Panc1 (cell line): Measurements from ENCODE around the gene KCNA3. TPM values are rescaled to one million over a fixed set of nuclear protein-coding genes. Genes with fewer than 3 reads are reported as not detected.

Experiments
- ATAC-seq: fragments of 200-7000 bp; cut with Tn5 transposase; 2 replicates; pipeline ENCODE4 v1.9.1; 2020; ENCODE audit warnings: mild to moderate bottlenecking, moderate library complexity
- BruUV-seq: library from RNA; stranded (reverse); fragments of 400-500 nt; replicated peaks from 2 replicates; lab custom pipeline; 2021; lab: Mats Ljungman, UMichigan
- CTCF ChIA-PET: fragments of 300-600 bp; sonication (Branson Sonifier 250); formaldehyde crosslinking; loops from one replicate; lab custom pipeline; 2022; ENCODE audit warnings: antibody characterized with exemption; lab: Charles Lee
- POLR2A ChIA-PET: fragments of 300-600 bp; sonication (Branson Sonifier 250); formaldehyde crosslinking; loops from one replicate; lab custom pipeline; 2022; ENCODE audit warnings: antibody characterized with exemption; lab: Charles Lee
- DNase-seq: peaks from one replicate; pipeline ENCODE4 v3.0.0-alpha.2; 2010; ENCODE audit warnings: low read depth, low spot score
- H3K27ac ChIP-seq: 2 replicates; pipeline ENCODE4 v1.5.1; 2011; ENCODE audit warnings: mild to moderate bottlenecking, low read length, inconsistent platforms
- H3K27me3 ChIP-seq: fragments of 200-500 bp; sonication (Bioruptor generic); 2 replicates; pipeline ENCODE4 v1.6.0; 2014; ENCODE audit warnings: low read length, inconsistent platforms; ENCODE audit not compliant: control insufficient read depth, insufficient read depth
- H3K36me3 ChIP-seq: fragments of 200-500 bp; sonication (Bioruptor generic); 2 replicates; pipeline ENCODE4 v1.5.1; 2014; ENCODE audit warnings: inconsistent platforms, mild to moderate bottlenecking, low read length, moderate library complexity; ENCODE audit not compliant: control insufficient read depth, insufficient read depth
- H3K4me1 ChIP-seq: 2 replicates; pipeline ENCODE4 v1.5.1; 2011; ENCODE audit warnings: inconsistent platforms, mild to moderate bottlenecking, low read length, moderate library complexity; ENCODE audit not compliant: control insufficient read depth, insufficient read depth
- H3K4me3 ChIP-seq, 2 experiments: 2 replicates each; pipeline ENCODE4 v1.5.1; 2011 to 2012; ENCODE audit warnings: low read depth in 2 of 2, low read length in 2 of 2, mild to moderate bottlenecking in 2 of 2, inconsistent platforms in 1 of 2, moderate library complexity in 1 of 2
- H3K9me3 ChIP-seq: fragments of 200-500 bp; sonication (Bioruptor generic); 2 replicates; pipeline ENCODE4 v1.5.1; 2014; ENCODE audit warnings: low read depth, mild to moderate bottlenecking, inconsistent platforms, low read length, moderate library complexity; ENCODE audit not compliant: control insufficient read depth, insufficient read depth
- CTCF ChIP-seq: fragments of 450-650 bp; IDR thresholded peaks from 2 replicates; pipeline ENCODE4 v1.5.1; 2017; ENCODE audit warnings: mild to moderate bottlenecking
- POLR2AphosphoS5 ChIP-seq: IDR thresholded peaks from 2 replicates; pipeline ENCODE4 v1.6.1; 2012; ENCODE audit warnings: mild to moderate bottlenecking, low read depth, low read length, moderate library complexity
- REST ChIP-seq, 2 experiments: IDR thresholded peaks; 2 replicates each; pipeline ENCODE4 v1.6.1; 2011 to 2012; ENCODE audit warnings: low read depth in 2 of 2, control low read depth in 1 of 2, low read length in 1 of 2, mild to moderate bottlenecking in 1 of 2, moderate library complexity in 1 of 2; ENCODE audit not compliant: insufficient read depth in 1 of 2
- SIN3A ChIP-seq: IDR thresholded peaks from 2 replicates; pipeline ENCODE4 v1.6.1; 2012; ENCODE audit warnings: low read depth, mild to moderate bottlenecking, low read length, moderate library complexity, borderline replicate concordance; ENCODE audit not compliant: insufficient read depth
- TCF7L2 ChIP-seq: IDR thresholded peaks from 2 replicates; pipeline ENCODE4 v1.6.1; 2011; ENCODE audit warnings: mild to moderate bottlenecking, low read depth, low read length, inconsistent platforms
- in situ Hi-C: cut with HindIII; loops from 2 replicates; pipeline ENCODE4 v1.10.0; 2016; ENCODE audit warnings: low sequenced_read_pairs, low pct_unique_long_range_greater_than_20kb
- intact Hi-C: fragments of 100-400 bp; cut with micrococcal nuclease; formaldehyde crosslinking; loops from one replicate; pipeline ENCODE4 v1.10.0; 2022; ENCODE audit not compliant: unreplicated experiment
- total RNA-seq: library from RNA; stranded (reverse); gene quantifications from one replicate; pipeline ENCODE4 v1.2.1, GENCODE V29; 2021; ENCODE audit not compliant: unreplicated experiment

KCNA3 gene
- total RNA-seq, 1 experiment from 2014 or later: not detected

- DNase-seq: no peak
- no peaks in the 10 kb centered on the region for H3K9me3 ChIP-seq
- TF ChIP-seq REST (IDR thresholded peaks at IDR 0.05; ENCODE audit: insufficient read depth in 1 of 2, low read depth in 2 of 2, low read length in 1 of 2) (no peak), TCF7L2 (no peak), CTCF (no peak), POLR2AphosphoS5 (no peak), SIN3A (no peak)
- ChIA-PET POLR2A (no interaction called here), CTCF (no interaction called here)
- H3K27me3 ChIP-seq: peaks cover 1% of the 10 kb centered on the region; the same call in 1 of the 2 replicates
- no peak overlapping the region for H3K4me3 ChIP-seq
- in situ Hi-C loops: no loop called here
- no peak for ATAC-seq
- intact Hi-C loops: no loop called here
- no peaks in the 10 kb centered on the region for H3K36me3 ChIP-seq
- no peak overlapping the region for H3K27ac ChIP-seq
- no TSS peak for BruUV-seq
- H3K4me1 ChIP-seq: no peaks in the 10 kb centered on the region
These were observed 2.0 kb downstream of the KCNA3 start for GRCh38 chr1:110672753-110673108.

- Histone ChIP-seq H3K4me1 (no peaks in the 10 kb centered on the region), H3K36me3 (no peaks in the 10 kb centered on the region), H3K4me3 (no peak overlapping the region), H3K27ac (no peak overlapping the region), H3K9me3 (no peaks in the 10 kb centered on the region), H3K27me3 (peaks cover 3% of the 10 kb centered on the region; the same call in 1 of the 2 replicates)
- ChIA-PET CTCF (no interaction called here), POLR2A (no interaction called here)
- ATAC-seq: no peak
- no TSS peak for BruUV-seq
- TF ChIP-seq TCF7L2: no peak
- TF ChIP-seq POLR2AphosphoS5: no peak
- TF ChIP-seq CTCF: no peak
- TF ChIP-seq REST (IDR thresholded peaks at IDR 0.05; ENCODE audit: insufficient read depth in 1 of 2, low read depth in 2 of 2, low read length in 1 of 2): no peak
- TF ChIP-seq SIN3A: no peak
- intact Hi-C loops: no loop called here
- DNase-seq: no peak
- in situ Hi-C loops: no loop called here
These were observed 2.6 kb downstream of the KCNA3 start for GRCh38 chr1:110672001-110672752.
